Activated T-helper 1 cell treated with anti-CD3 and anti-CD28 coated beads, Interleukin-12 subunit alpha, Interleukin-12 subunit beta, Interleukin-2, Interleukin-4 antibody, amounts not matched to agents 30 ng/mL and 10 ng/mL and 1 ng/mL, durations not matched to agents 14 hours and 24 hours and 36 hours (primary cell): ENCODE data around the gene VRK1. TPM values are rescaled to one million over a fixed set of nuclear protein-coding genes. Genes with fewer than 3 reads are reported as not detected.

ENCODE experiments used
- DNase-seq: peaks from one replicate; pipeline ENCODE4 v3.0.0; 2021; ENCODE audit warnings: low spot score
- H3K27ac Mint-ChIP-seq: one replicate; pipeline ENCODE4 v1.8.0; 2021; ENCODE audit warnings: mild to moderate bottlenecking, mixed read lengths
- H3K27me3 Mint-ChIP-seq: one replicate; pipeline ENCODE4 v1.8.0; 2022; ENCODE audit warnings: mild to moderate bottlenecking, moderate library complexity, mixed read lengths; ENCODE audit not compliant: insufficient read depth
- H3K36me3 Mint-ChIP-seq: one replicate; pipeline ENCODE4 v1.8.0; 2021; ENCODE audit warnings: low read depth, mixed read lengths
- H3K4me1 Mint-ChIP-seq: one replicate; pipeline ENCODE4 v1.8.0; 2021; ENCODE audit warnings: low read depth, mixed read lengths
- H3K4me3 Mint-ChIP-seq: one replicate; pipeline ENCODE4 v1.8.0; 2021; ENCODE audit warnings: mild to moderate bottlenecking, moderate library complexity, mixed read lengths
- H3K9me3 Mint-ChIP-seq: one replicate; pipeline ENCODE4 v1.8.0; 2021; ENCODE audit warnings: mixed read lengths
- intact Hi-C: fragments of 100-400 bp; cut with micrococcal nuclease; formaldehyde crosslinking; loops from one replicate; pipeline ENCODE4 v1.15.1; 2024
- total RNA-seq: library from RNA; stranded (reverse); gene quantifications from 2 replicates; pipeline ENCODE4 v1.2.3, GENCODE V29; 2022

The VRK1 gene
- total RNA-seq, 1 donor from 2014 or later, result 79.4 TPM

DNA sequence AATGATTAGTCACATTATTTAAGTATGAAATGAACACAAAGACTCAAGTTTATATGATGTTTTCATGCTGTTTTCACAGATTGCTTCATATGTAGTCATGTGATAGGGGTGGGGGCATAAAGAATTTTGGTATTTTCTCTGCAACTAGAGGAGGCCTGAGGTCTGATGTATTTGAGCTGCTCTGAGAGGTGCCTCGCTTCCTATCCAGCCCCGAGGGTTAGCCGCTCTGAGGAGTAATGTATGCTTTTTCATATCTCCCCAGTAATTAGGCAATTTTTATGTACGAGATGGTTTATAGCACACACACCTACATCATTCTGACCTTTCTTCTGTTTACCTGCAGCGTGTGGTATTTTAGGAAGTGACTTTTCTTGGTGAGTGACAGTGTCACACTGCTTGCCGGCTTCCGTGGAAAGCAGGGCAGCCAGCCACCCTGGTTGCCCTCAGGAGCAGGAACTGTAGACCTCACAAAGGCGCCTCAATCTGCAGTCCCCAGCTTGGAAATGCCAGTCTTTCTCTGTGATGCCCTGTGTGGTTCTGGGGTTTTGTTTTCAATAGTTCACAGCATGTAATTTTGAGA is 106.4 kb downstream of the VRK1 start:
- Mint-ChIP-seq H3K27me3 (peaks cover 1% of the 10 kb centered on the region), H3K4me3 (no peak overlapping the region), H3K27ac (no peak overlapping the region), H3K36me3 (no peaks in the 10 kb centered on the region), H3K4me1 (no peaks in the 10 kb centered on the region), H3K9me3 (peaks cover 4% of the 10 kb centered on the region)
- intact Hi-C loops, result no loop called here
- no peak for DNase-seq

- Mint-ChIP-seq H3K4me3 (no peak overlapping the region), H3K36me3 (peaks cover 2% of the 10 kb centered on the region), H3K4me1 (no peaks in the 10 kb centered on the region), H3K27me3 (peaks cover 2% of the 10 kb centered on the region), H3K9me3 (peaks cover 11% of the 10 kb centered on the region), H3K27ac (no peak overlapping the region)
- DNase-seq, result no peak
- intact Hi-C loops, result no loop called here
These were observed 107.0 kb downstream of the VRK1 start for GRCh38 chr14:96904201-96904600.

GRCh38 chr14:96905065-96905464 is 107.9 kb downstream of the VRK1 start:
- H3K4me3 Mint-ChIP-seq, result no peak overlapping the region
- H3K9me3 Mint-ChIP-seq, result peaks cover 20% of the 10 kb centered on the region
- peaks cover 2% of the 10 kb centered on the region for H3K27me3 Mint-ChIP-seq
- no peak for DNase-seq
- no peak overlapping the region for H3K27ac Mint-ChIP-seq
- H3K4me1 Mint-ChIP-seq, result no peaks in the 10 kb centered on the region
- peaks cover 4% of the 10 kb centered on the region for H3K36me3 Mint-ChIP-seq
- intact Hi-C loops, result no loop called here

- peaks cover 5% of the 10 kb centered on the region for H3K36me3 Mint-ChIP-seq
- H3K4me3 Mint-ChIP-seq, result no peak overlapping the region
- no peak overlapping the region for H3K27ac Mint-ChIP-seq
- intact Hi-C loops, result no loop called here
- no peak for DNase-seq
- H3K4me1 Mint-ChIP-seq, result no peaks in the 10 kb centered on the region
- peaks cover 2% of the 10 kb centered on the region for H3K27me3 Mint-ChIP-seq
- peaks cover 24% of the 10 kb centered on the region for H3K9me3 Mint-ChIP-seq
These were observed 108.6 kb downstream of the VRK1 start for GRCh38 chr14:96905825-96906224.

DNA sequence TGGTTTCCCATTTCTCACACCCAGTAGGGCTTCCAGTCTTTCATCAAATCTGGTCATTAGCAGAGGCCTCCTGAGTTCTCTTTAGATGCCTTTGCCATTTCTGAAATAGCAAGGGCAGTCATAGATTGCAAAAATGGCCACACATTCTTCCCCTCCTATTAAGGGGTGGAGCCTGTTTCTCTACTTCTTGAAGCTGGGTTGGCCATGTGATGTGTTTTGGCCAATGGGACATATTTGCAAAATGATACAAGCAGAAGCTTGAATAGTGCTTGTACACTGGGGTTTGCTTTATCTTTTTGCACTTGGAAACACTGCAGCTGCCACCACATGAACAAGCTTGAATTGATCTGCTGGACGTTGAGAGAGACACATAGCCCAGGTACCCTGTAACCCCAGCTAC is 109.3 kb downstream of the VRK1 start:
- Mint-ChIP-seq H3K27me3 (peaks cover 2% of the 10 kb centered on the region), H3K4me3 (no peak overlapping the region), H3K9me3 (peaks cover 24% of the 10 kb centered on the region), H3K4me1 (no peaks in the 10 kb centered on the region), H3K36me3 (peaks cover 5% of the 10 kb centered on the region), H3K27ac (no peak overlapping the region)
- DNase-seq, result no peak
- intact Hi-C loops, result no loop called here

GRCh38 chr14:96909841-96910364 is 112.7 kb downstream of the VRK1 start:
- DNase-seq, result no peak
- Mint-ChIP-seq H3K27me3 (peaks cover 2% of the 10 kb centered on the region), H3K9me3 (peaks cover 24% of the 10 kb centered on the region), H3K27ac (no peak overlapping the region), H3K4me3 (no peak overlapping the region), H3K36me3 (peaks cover 5% of the 10 kb centered on the region), H3K4me1 (no peaks in the 10 kb centered on the region)
- intact Hi-C loops, result no loop called here

GRCh38 chr14:96911499-96912149 is 114.4 kb downstream of the VRK1 start:
- Mint-ChIP-seq H3K9me3 (peaks cover 24% of the 10 kb centered on the region), H3K27me3 (peaks cover 2% of the 10 kb centered on the region)
- DNase-seq, result no peak

GRCh38 chr14:96914571-96915128 is 117.5 kb downstream of the VRK1 start:
- no peak for DNase-seq
- intact Hi-C loops, result no loop called here
- H3K27me3 Mint-ChIP-seq, result no peaks in the 10 kb centered on the region
- peaks cover 9% of the 10 kb centered on the region for H3K9me3 Mint-ChIP-seq
- H3K4me3 Mint-ChIP-seq, result no peak overlapping the region
- no peaks in the 10 kb centered on the region for H3K4me1 Mint-ChIP-seq
- no peak overlapping the region for H3K27ac Mint-ChIP-seq
- H3K36me3 Mint-ChIP-seq, result peaks cover 3% of the 10 kb centered on the region

More at GRCh38 chr14:96911499-96912149, 114.4 kb downstream of the VRK1 start:
- no peak overlapping the region for H3K27ac Mint-ChIP-seq
- H3K36me3 Mint-ChIP-seq, result peaks cover 5% of the 10 kb centered on the region
- H3K4me3 Mint-ChIP-seq, result no peak overlapping the region
- intact Hi-C loops, result no loop called here
- H3K4me1 Mint-ChIP-seq, result no peaks in the 10 kb centered on the region

GRCh38 chr14:96915478-96915877 is 118.3 kb downstream of the VRK1 start:
- Mint-ChIP-seq H3K4me1 (no peaks in the 10 kb centered on the region), H3K9me3 (peaks cover under 1% of the 10 kb centered on the region), H3K27me3 (no peaks in the 10 kb centered on the region), H3K36me3 (no peaks in the 10 kb centered on the region), H3K27ac (no peak overlapping the region), H3K4me3 (no peak overlapping the region)
- intact Hi-C loops, result no loop called here
- no peak for DNase-seq

DNA sequence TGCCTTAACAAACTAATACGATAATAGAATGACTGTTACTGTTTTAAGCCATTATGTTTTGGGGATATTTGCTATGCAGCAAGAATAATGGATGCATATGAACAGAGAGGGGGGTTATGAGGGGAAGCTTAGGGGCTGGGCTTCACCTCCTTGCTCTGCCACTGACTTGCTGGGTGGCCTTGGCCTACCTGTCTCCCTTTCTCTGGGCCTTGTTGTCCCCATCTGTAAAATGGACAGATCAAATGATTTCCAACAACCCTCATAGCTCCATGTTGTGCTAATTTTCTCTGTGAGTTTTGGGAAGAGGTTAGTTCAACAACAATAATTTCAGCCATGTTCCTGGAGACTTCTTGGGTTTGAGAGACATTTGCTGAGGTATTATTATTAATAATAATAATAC is 119.6 kb downstream of the VRK1 start:
- H3K4me3 Mint-ChIP-seq, result no peak overlapping the region
- no peaks in the 10 kb centered on the region for H3K4me1 Mint-ChIP-seq
- no peaks in the 10 kb centered on the region for H3K36me3 Mint-ChIP-seq
- H3K9me3 Mint-ChIP-seq, result no peaks in the 10 kb centered on the region
- H3K27me3 Mint-ChIP-seq, result no peaks in the 10 kb centered on the region
- intact Hi-C loops, result no loop called here
- no peak for DNase-seq
- no peak overlapping the region for H3K27ac Mint-ChIP-seq

DNA sequence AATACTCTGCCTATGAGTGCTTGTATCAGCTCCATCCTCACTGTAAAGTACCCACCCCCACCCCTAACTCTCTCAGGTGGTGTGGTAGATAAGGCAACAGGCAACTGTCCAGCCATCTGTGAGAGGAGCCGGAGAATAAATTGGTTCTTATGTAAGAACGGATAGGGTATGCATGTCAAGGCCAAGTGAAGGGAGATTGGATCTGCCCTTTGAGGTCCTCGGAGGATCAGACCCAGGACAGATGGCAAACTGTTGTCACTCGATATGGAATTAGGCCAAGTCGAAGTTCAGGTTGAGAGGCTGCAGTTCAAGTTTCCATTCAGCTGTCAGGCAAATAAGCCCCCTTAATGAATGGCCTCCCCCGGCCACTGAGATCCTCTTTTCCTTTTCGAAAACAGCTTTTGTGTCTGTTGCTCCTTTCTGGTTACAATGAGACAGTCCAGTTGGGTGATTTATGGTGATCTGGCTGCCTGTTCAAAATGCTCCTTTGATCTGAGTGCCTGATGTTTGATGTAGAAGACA is 120.3 kb downstream of the VRK1 start:
- no peak overlapping the region for H3K27ac Mint-ChIP-seq

GRCh38 chr14:96920023-96920422 is 122.8 kb downstream of the VRK1 start:
- intact Hi-C loops, result no loop called here
- DNase-seq, result no peak
- Mint-ChIP-seq H3K9me3 (peaks cover 5% of the 10 kb centered on the region), H3K27me3 (no peaks in the 10 kb centered on the region), H3K27ac (no peak overlapping the region), H3K4me3 (no peak overlapping the region), H3K36me3 (no peaks in the 10 kb centered on the region), H3K4me1 (no peaks in the 10 kb centered on the region)

More for the DNA sequence above, 120.3 kb downstream of the VRK1 start:
- H3K4me3 Mint-ChIP-seq, result no peak overlapping the region
- peaks cover 4% of the 10 kb centered on the region for H3K9me3 Mint-ChIP-seq
- H3K4me1 Mint-ChIP-seq, result no peaks in the 10 kb centered on the region
- no peaks in the 10 kb centered on the region for H3K36me3 Mint-ChIP-seq
- DNase-seq, result no peak
- H3K27me3 Mint-ChIP-seq, result no peaks in the 10 kb centered on the region
- intact Hi-C loops, result no loop called here

- no peak for DNase-seq
- no peaks in the 10 kb centered on the region for H3K36me3 Mint-ChIP-seq
- intact Hi-C loops, result no loop called here
- peaks cover 5% of the 10 kb centered on the region for H3K9me3 Mint-ChIP-seq
- H3K27ac Mint-ChIP-seq, result no peak overlapping the region
- H3K4me3 Mint-ChIP-seq, result no peak overlapping the region
- H3K27me3 Mint-ChIP-seq, result no peaks in the 10 kb centered on the region
- H3K4me1 Mint-ChIP-seq, result no peaks in the 10 kb centered on the region
These were observed 123.6 kb downstream of the VRK1 start for GRCh38 chr14:96920820-96921219.
